Keratinocyte (primary cell): ENCODE data around the gene SMR3A. TPM values are rescaled to one million over a fixed set of nuclear protein-coding genes. Genes with fewer than 3 reads are reported as not detected.

Source experiments
- DNase-seq: peaks from one replicate; pipeline ENCODE4 v3.0.0-alpha.2; 2011; ENCODE audit warnings: low read depth, missing footprints, low spot score
- FAIRE-seq: peaks from 2 replicates; lab custom pipeline; 2011; peaks lifted over from hg19 to GRCh38; lab: Jason Lieb, UNC
- H2AFZ ChIP-seq: 2 replicates; pipeline ENCODE4 v1.6.0; 2012; ENCODE audit warnings: low read length, control low read depth, inconsistent platforms; ENCODE audit not compliant: control insufficient read depth
- H3K27ac ChIP-seq: 2 replicates; pipeline ENCODE4 v1.5.1; 2011; ENCODE audit warnings: low read length; ENCODE audit not compliant: control insufficient read depth, insufficient read depth
- H3K27me3 ChIP-seq: 3 replicates; pipeline ENCODE4 v1.6.0; 2011; ENCODE audit warnings: low read length; ENCODE audit not compliant: control insufficient read depth, insufficient read depth; ENCODE audit errors: extremely low read depth
- H3K36me3 ChIP-seq, 2 experiments: 2 replicates in 1 of 2; 3 replicates in 1 of 2; pipeline ENCODE4 v1.5.1; 2011; ENCODE audit warnings: low read length in 2 of 2, mild to moderate bottlenecking in 1 of 2; ENCODE audit not compliant: control insufficient read depth in 2 of 2, insufficient read depth in 2 of 2; ENCODE audit errors: extremely low read depth in 1 of 2
- H3K4me1 ChIP-seq: 3 replicates; pipeline ENCODE4 v1.5.1; 2011; ENCODE audit warnings: low read length; ENCODE audit not compliant: control insufficient read depth, insufficient read depth; ENCODE audit errors: extremely low read depth
- H3K4me2 ChIP-seq: 3 replicates; pipeline ENCODE4 v1.6.0; 2011; ENCODE audit warnings: low read depth, low read length; ENCODE audit not compliant: control insufficient read depth, insufficient read depth; ENCODE audit errors: extremely low read depth
- H3K4me3 ChIP-seq, 3 experiments: fragments of 200-600 bp in 1 of 3; sonication (generic) in 1 of 3; 2 replicates in 2 of 3; 3 replicates in 1 of 3; pipeline ENCODE4 v1.5.1; 2011 to 2016; ENCODE audit warnings: low read length in 3 of 3, mild to moderate bottlenecking in 3 of 3, control low read depth in 2 of 3, inconsistent platforms in 1 of 3, low read depth in 1 of 3, mixed read lengths in 1 of 3, mixed run types in 1 of 3, moderate library complexity in 1 of 3; ENCODE audit not compliant: control insufficient read depth in 2 of 3, insufficient read depth in 2 of 3; ENCODE audit errors: extremely low read depth in 1 of 3
- H3K79me2 ChIP-seq: 2 replicates; pipeline ENCODE4 v1.6.0; 2012; ENCODE audit warnings: low read length; ENCODE audit not compliant: control insufficient read depth, insufficient read depth
- H3K9ac ChIP-seq: 3 replicates; pipeline ENCODE4 v1.6.0; 2011; ENCODE audit warnings: low read length; ENCODE audit not compliant: control insufficient read depth, insufficient read depth; ENCODE audit errors: extremely low read depth
- H3K9me1 ChIP-seq: 3 replicates; pipeline ENCODE4 v1.6.0; 2011; ENCODE audit warnings: low read length; ENCODE audit not compliant: control insufficient read depth, insufficient read depth; ENCODE audit errors: extremely low read depth
- H3K9me3 ChIP-seq: 2 replicates; pipeline ENCODE4 v1.5.1; 2012; ENCODE audit warnings: low read depth, low read length; ENCODE audit not compliant: control insufficient read depth
- H4K20me1 ChIP-seq: 3 replicates; pipeline ENCODE4 v1.6.0; 2011; ENCODE audit warnings: low read length; ENCODE audit not compliant: control insufficient read depth, insufficient read depth; ENCODE audit errors: extremely low read depth
- EZH2 ChIP-seq: IDR thresholded peaks from one replicate; pipeline ENCODE4 v1.6.1; 2012; ENCODE audit warnings: inconsistent platforms, mild to moderate bottlenecking, low read length, moderate library complexity
- dilution Hi-C: fragments of 300-500 bp; cut with MboI; formaldehyde crosslinking; loops from one replicate; pipeline ENCODE4 v1.7.0; 2020; ENCODE audit warnings: low sequenced_read_pairs; ENCODE audit not compliant: extremely low pct_ligation_motif_present
- polyA plus RNA-seq, 5 experiments: library from polyadenylated mRNA; depleted of rRNA in 3 of 5; stranded (reverse) in 3 of 5; stranded (forward) in 1 of 5; unstranded in 1 of 5; fragments of >200 nt; gene quantifications; 1 replicate in 1 of 5; 2 replicates in 3 of 5; 3 replicates in 1 of 5; pipeline versions ENCODE4 v1.2.1 to v1.2.3, GENCODE V29; 2011 to 2012; ENCODE audit warnings: missing spikeins in 2 of 5, low read depth in 1 of 5, low replicate concordance in 1 of 5
- TF ChIP-seq, protein P1 (sequence below), 3 experiments: IDR thresholded peaks in 1 of 3; conservative IDR thresholded peaks in 1 of 3; optimal IDR thresholded peaks in 1 of 3; 2 replicates in 2 of 3; 3 replicates in 1 of 3; pipeline versions ENCODE3 to v1.5.1; 2011; ENCODE audit warnings: low read length in 3 of 3, mild to moderate bottlenecking in 3 of 3, moderate library complexity in 2 of 3, control low read depth in 1 of 3, inconsistent platforms in 1 of 3; ENCODE audit not compliant: insufficient read depth in 2 of 3; ENCODE audit errors: extremely low read depth in 1 of 3

Gene SMR3A
- polyA plus RNA-seq, 1 donor (not counting 4 experiments of a cell fraction or from before 2014, with no cell fraction given), result not detected

- Histone ChIP-seq H3K36me3 (no peaks in the 10 kb centered on the region), H4K20me1 (no peaks in the 10 kb centered on the region), H3K9ac (no peak overlapping the region), H3K4me1 (no peaks in the 10 kb centered on the region), H3K9me1 (no peaks in the 10 kb centered on the region), H2AFZ (no peak overlapping the region), H3K4me2 (no peak overlapping the region), H3K4me3 (no peak overlapping the region), H3K27ac (no peak overlapping the region), H3K27me3 (no peaks in the 10 kb centered on the region), H3K9me3 (no peaks in the 10 kb centered on the region), H3K79me2 (no peaks in the 10 kb centered on the region)
- dilution Hi-C loops, result no loop called here
- peak; percentile 38 for DNase-seq
- FAIRE-seq, result no peak
- TF ChIP-seq EZH2, result no peak
- TF ChIP-seq, protein P1, sequence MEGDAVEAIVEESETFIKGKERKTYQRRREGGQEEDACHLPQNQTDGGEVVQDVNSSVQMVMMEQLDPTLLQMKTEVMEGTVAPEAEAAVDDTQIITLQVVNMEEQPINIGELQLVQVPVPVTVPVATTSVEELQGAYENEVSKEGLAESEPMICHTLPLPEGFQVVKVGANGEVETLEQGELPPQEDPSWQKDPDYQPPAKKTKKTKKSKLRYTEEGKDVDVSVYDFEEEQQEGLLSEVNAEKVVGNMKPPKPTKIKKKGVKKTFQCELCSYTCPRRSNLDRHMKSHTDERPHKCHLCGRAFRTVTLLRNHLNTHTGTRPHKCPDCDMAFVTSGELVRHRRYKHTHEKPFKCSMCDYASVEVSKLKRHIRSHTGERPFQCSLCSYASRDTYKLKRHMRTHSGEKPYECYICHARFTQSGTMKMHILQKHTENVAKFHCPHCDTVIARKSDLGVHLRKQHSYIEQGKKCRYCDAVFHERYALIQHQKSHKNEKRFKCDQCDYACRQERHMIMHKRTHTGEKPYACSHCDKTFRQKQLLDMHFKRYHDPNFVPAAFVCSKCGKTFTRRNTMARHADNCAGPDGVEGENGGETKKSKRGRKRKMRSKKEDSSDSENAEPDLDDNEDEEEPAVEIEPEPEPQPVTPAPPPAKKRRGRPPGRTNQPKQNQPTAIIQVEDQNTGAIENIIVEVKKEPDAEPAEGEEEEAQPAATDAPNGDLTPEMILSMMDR (optimal IDR thresholded peaks at IDR 0.05 in 1 of 3, IDR thresholded peaks at IDR 0.05 in 1 of 3, conservative IDR thresholded peaks at IDR 0.05 in 1 of 3; ENCODE audit: extremely low read depth in 1 of 3, insufficient read depth in 2 of 3, low read length in 3 of 3), result no peak
Observed at GRCh38 chr4:70365479-70365878, 4.9 kb downstream of the SMR3A start.

- FAIRE-seq, result no peak
Observed at GRCh38 chr4:70367813-70368212, 7.3 kb downstream of the SMR3A start.

More at GRCh38 chr4:70367813-70368212, 7.3 kb downstream of the SMR3A start:
- Histone ChIP-seq H3K9ac (no peak overlapping the region), H3K9me1 (no peaks in the 10 kb centered on the region), H3K36me3 (no peaks in the 10 kb centered on the region), H3K4me1 (no peaks in the 10 kb centered on the region), H3K9me3 (no peaks in the 10 kb centered on the region), H2AFZ (no peak overlapping the region), H3K27ac (no peak overlapping the region), H3K79me2 (no peaks in the 10 kb centered on the region), H3K27me3 (no peaks in the 10 kb centered on the region), H3K4me3 (no peak overlapping the region), H3K4me2 (no peak overlapping the region), H4K20me1 (no peaks in the 10 kb centered on the region)
- dilution Hi-C loops, result no loop called here
- TF ChIP-seq, protein P1 (optimal IDR thresholded peaks at IDR 0.05 in 1 of 3, IDR thresholded peaks at IDR 0.05 in 1 of 3, conservative IDR thresholded peaks at IDR 0.05 in 1 of 3; ENCODE audit: extremely low read depth in 1 of 3, insufficient read depth in 2 of 3, low read length in 3 of 3), result no peak
- no peak for TF ChIP-seq EZH2
- no peak for DNase-seq
